ENCODE results near the gene CDH22.

CDH22 gene

DNA sequence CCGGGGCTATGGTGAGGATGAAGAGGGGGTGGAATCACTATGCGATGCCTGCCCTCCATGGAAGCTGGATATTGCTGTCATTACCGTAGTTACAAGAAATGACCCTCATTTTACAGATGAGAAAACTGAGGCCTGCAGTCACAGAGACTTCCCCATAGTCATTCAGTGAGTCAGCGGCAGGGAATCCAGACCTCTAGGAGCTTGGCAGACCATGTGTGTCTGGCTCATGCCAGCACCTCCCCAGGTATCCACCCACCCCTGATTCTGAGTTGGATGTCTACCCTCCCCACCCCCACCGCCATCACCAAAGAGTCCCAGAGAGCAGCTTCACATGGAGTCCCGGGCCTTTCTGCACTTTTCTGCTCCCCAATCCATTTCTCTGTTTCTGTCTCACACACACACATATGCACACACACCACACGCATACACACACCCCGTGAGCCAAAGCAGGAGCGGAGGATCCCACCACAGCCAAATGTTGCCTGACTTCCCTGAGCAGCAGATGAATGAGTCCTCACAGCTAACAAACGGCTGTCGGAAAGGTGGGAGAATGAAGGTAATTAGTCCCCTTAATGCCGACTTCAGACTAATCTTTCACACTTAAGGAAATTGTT lies 24.8 kb downstream of the CDH22 start:
- Histone ChIP-seq H3K9me3 (ENCODE audit: insufficient read depth, low read length, severe bottlenecking) (no peaks in the 10 kb centered on the region), H3K4me1 (ENCODE audit: insufficient read depth, low read length) (no peaks in the 10 kb centered on the region), H3K9ac (ENCODE audit: low read depth, low read length) (no peak overlapping the region), H3K79me2 (ENCODE audit: insufficient read depth, low read length) (no peaks in the 10 kb centered on the region), H3K27me3 (ENCODE audit: insufficient read depth, low read length, poor library complexity) (peaks cover 23% of the 10 kb centered on the region), H3K4me3 (ENCODE audit: low read depth in 1 of 2, low read length in 2 of 2) (no peak overlapping the region), H3K4me2 (ENCODE audit: insufficient read depth, low read length) (no peak overlapping the region), H3K36me3 (ENCODE audit: insufficient read depth, low read length) (no peaks in the 10 kb centered on the region), H4K20me1 (ENCODE audit: insufficient read depth, low read length) (0 out of 2 replicates have a peak, but pooled peaks cover 7% of the 10 kb centered on the region), H3K27ac (ENCODE audit: low read length) (no peak overlapping the region), H2AFZ (ENCODE audit: low read depth, low read length) (no peak overlapping the region)
- TF ChIP-seq EZH2 (IDR thresholded peaks at IDR 0.05; ENCODE audit: borderline replicate concordance, low read depth, low read length, severe bottlenecking) = no peak
- TF ChIP-seq, protein P1, sequence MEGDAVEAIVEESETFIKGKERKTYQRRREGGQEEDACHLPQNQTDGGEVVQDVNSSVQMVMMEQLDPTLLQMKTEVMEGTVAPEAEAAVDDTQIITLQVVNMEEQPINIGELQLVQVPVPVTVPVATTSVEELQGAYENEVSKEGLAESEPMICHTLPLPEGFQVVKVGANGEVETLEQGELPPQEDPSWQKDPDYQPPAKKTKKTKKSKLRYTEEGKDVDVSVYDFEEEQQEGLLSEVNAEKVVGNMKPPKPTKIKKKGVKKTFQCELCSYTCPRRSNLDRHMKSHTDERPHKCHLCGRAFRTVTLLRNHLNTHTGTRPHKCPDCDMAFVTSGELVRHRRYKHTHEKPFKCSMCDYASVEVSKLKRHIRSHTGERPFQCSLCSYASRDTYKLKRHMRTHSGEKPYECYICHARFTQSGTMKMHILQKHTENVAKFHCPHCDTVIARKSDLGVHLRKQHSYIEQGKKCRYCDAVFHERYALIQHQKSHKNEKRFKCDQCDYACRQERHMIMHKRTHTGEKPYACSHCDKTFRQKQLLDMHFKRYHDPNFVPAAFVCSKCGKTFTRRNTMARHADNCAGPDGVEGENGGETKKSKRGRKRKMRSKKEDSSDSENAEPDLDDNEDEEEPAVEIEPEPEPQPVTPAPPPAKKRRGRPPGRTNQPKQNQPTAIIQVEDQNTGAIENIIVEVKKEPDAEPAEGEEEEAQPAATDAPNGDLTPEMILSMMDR (IDR thresholded peaks at IDR 0.05; ENCODE audit: borderline replicate concordance, extremely low read depth, low read length, poor library complexity, severe bottlenecking) = no peak
- no peak for ATAC-seq (ENCODE audit: insufficient read depth, low read depth)
- no peak for DNase-seq

DNA sequence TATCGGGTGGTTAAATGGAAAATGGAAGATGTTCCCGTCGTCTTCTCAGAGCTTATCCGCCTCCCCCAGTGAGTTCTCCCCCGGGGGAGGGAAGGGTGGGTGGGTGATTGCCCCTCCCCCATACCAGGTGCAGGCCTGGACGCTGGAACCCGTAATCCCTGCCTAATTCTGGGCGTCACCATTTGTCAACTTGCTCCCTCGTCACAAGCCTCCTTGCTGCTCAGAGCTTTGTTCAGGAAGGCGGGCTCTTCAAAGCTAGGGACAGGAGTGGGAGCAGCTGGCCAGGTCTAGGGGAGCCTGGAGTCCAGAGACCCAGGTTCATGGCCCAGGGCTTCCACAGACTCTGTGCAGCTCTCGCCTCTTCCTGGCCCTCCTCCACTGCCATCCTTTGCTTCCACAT lies 25.6 kb downstream of the CDH22 start:
- no peak overlapping the region for H3K4me2 ChIP-seq (ENCODE audit: insufficient read depth, low read length)
- H3K27me3 ChIP-seq (ENCODE audit: insufficient read depth, low read length, poor library complexity) = peaks cover 21% of the 10 kb centered on the region
- ATAC-seq (ENCODE audit: insufficient read depth, low read depth) (no peak), DNase-seq (no peak)
- H3K36me3 ChIP-seq (ENCODE audit: insufficient read depth, low read length) = no peaks in the 10 kb centered on the region
- no peaks in the 10 kb centered on the region for H3K4me1 ChIP-seq (ENCODE audit: insufficient read depth, low read length)
- no peaks in the 10 kb centered on the region for H3K79me2 ChIP-seq (ENCODE audit: insufficient read depth, low read length)
- TF ChIP-seq, protein P1 (IDR thresholded peaks at IDR 0.05; ENCODE audit: borderline replicate concordance, extremely low read depth, low read length, poor library complexity, severe bottlenecking) = no peak
- TF ChIP-seq EZH2 (IDR thresholded peaks at IDR 0.05; ENCODE audit: borderline replicate concordance, low read depth, low read length, severe bottlenecking) = no peak
- no peak overlapping the region for H3K27ac ChIP-seq (ENCODE audit: low read length)
- H4K20me1 ChIP-seq (ENCODE audit: insufficient read depth, low read length) = 0 out of 2 replicates have a peak, but pooled peaks cover 3% of the 10 kb centered on the region
- no peaks in the 10 kb centered on the region for H3K9me3 ChIP-seq (ENCODE audit: insufficient read depth, low read length, severe bottlenecking)
- no peak overlapping the region for H2AFZ ChIP-seq (ENCODE audit: low read depth, low read length)
- H3K4me3 ChIP-seq (ENCODE audit: low read depth in 1 of 2, low read length in 2 of 2) = no peak overlapping the region
- H3K9ac ChIP-seq (ENCODE audit: low read depth, low read length) = no peak overlapping the region

DNA sequence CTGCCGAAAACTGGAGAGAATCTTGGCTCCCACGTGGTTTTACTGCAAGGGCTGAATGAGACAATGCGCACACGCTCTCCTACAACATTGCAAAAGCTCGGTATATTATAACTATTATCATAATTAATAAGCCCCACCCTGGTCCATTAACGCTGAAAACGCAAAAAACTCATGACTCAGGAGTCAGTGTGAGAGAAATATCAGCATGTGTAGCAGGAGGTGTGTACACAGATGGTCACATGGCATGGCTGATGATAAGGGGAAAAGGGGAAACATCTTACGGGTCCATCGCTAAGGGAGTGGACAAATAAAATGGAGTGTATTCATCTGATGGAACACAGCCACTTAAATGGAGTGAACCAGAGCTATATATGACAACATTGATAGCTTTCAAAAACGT lies 29.2 kb downstream of the CDH22 start:
- Histone ChIP-seq H2AFZ (ENCODE audit: low read depth, low read length) (no peak overlapping the region), H3K27ac (ENCODE audit: low read length) (no peak overlapping the region), H3K4me2 (ENCODE audit: insufficient read depth, low read length) (no peak overlapping the region), H3K4me1 (ENCODE audit: insufficient read depth, low read length) (no peaks in the 10 kb centered on the region), H3K4me3 (ENCODE audit: low read depth in 1 of 2, low read length in 2 of 2) (no peak overlapping the region), H3K79me2 (ENCODE audit: insufficient read depth, low read length) (no peaks in the 10 kb centered on the region), H3K9me3 (ENCODE audit: insufficient read depth, low read length, severe bottlenecking) (no peaks in the 10 kb centered on the region), H3K36me3 (ENCODE audit: insufficient read depth, low read length) (no peaks in the 10 kb centered on the region), H3K9ac (ENCODE audit: low read depth, low read length) (no peak overlapping the region), H3K27me3 (ENCODE audit: insufficient read depth, low read length, poor library complexity) (peaks cover 17% of the 10 kb centered on the region), H4K20me1 (ENCODE audit: insufficient read depth, low read length) (0 out of 2 replicates have a peak, but pooled peaks cover 3% of the 10 kb centered on the region)
- TF ChIP-seq EZH2 (IDR thresholded peaks at IDR 0.05; ENCODE audit: borderline replicate concordance, low read depth, low read length, severe bottlenecking) = no peak
- TF ChIP-seq, protein P1 (IDR thresholded peaks at IDR 0.05; ENCODE audit: borderline replicate concordance, extremely low read depth, low read length, poor library complexity, severe bottlenecking) = no peak
- no peak for DNase-seq
- no peak for ATAC-seq (ENCODE audit: insufficient read depth, low read depth)

Data from DND-41 (cell line).